GOT3 (cell line): Measurements from ENCODE around the gene MOCS2.

ENCODE experiments used
- DNase-seq: peaks from one replicate; lab custom pipeline; 2025; ENCODE audit warnings: mixed read lengths; lab: John Stamatoyannopoulos, UW

The MOCS2 gene

DNA sequence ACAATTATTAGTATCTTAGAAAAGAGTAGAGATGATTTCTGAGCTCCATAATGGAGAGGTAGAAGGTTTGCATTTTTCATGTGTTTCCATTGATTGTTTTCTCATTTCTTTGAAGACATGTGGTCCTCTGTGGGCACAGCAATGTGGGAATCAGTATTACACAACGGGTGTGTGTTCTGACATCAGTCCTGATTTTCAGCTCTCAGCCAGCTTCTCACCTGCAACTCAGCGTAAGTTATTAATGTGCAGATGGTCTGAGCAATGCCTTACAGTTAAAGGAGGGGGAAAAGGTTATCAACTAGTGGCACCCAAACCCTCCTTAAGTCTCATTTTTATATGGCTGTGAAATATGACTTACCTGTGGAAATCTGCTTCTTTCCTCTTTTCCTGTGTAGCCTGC, 61.3 kb downstream of the MOCS2 start:
- no peak for DNase-seq
